Superior temporal gyrus (tissue), 1 donor: Measurements from ENCODE around the gene LBR.
A peak's percentile ranks its signal among the peaks of the same experiment; 100 is the strongest.

Experiments used
- DNase-seq: peaks from one replicate; pipeline ENCODE4 v3.0.0-alpha.2; 2016; ENCODE audit errors: extremely low spot score

Gene LBR

GRCh38 chr1:225446595-225446960, 18.7 kb upstream of the LBR start:
- no peak for DNase-seq

- DNase-seq = no peak
Observed at GRCh38 chr1:225445639-225446594, 18.1 kb upstream of the LBR start.

GRCh38 chr1:225442123-225442505, 14.3 kb upstream of the LBR start:
- no peak for DNase-seq

GRCh38 chr1:225441314-225442122, 13.7 kb upstream of the LBR start:
- no peak for DNase-seq

GRCh38 chr1:225440380-225441221, 12.8 kb upstream of the LBR start:
- DNase-seq = no peak

- DNase-seq = no peak
Observed at GRCh38 chr1:225437710-225438437, 10.0 kb upstream of the LBR start.

- no peak for DNase-seq
Observed at GRCh38 chr1:225435957-225436392, 8.1 kb upstream of the LBR start.

GRCh38 chr1:225435487-225435886, 7.6 kb upstream of the LBR start:
- no peak for DNase-seq

GRCh38 chr1:225435076-225435475, 7.2 kb upstream of the LBR start:
- no peak for DNase-seq

- DNase-seq = no peak
Observed at GRCh38 chr1:225434046-225434445, 6.2 kb upstream of the LBR start.

GRCh38 chr1:225431081-225431863, 3.4 kb upstream of the LBR start:
- no peak for DNase-seq

GRCh38 chr1:225430301-225430700, 2.5 kb upstream of the LBR start:
- DNase-seq = no peak

- peak; percentile 59 for DNase-seq
Observed at GRCh38 chr1:225428881-225429455, 1.1 kb upstream of the LBR start.

- DNase-seq = peak; percentile 94
Observed at GRCh38 chr1:225428068-225428880, 436 bp upstream of the LBR start.

GRCh38 chr1:225426395-225427234, 1.2 kb downstream of the LBR start:
- DNase-seq = no peak

GRCh38 chr1:225425201-225425786, 2.5 kb downstream of the LBR start:
- no peak for DNase-seq

GRCh38 chr1:225424562-225425200, 3.2 kb downstream of the LBR start:
- no peak for DNase-seq
